Esophagus squamous epithelium (tissue), 5 donors: ENCODE data around the gene ZNF710. TPM values are rescaled to one million over a fixed set of nuclear protein-coding genes. Genes with fewer than 3 reads are reported as not detected.

ENCODE experiments used
- DNase-seq: peaks from one replicate; lab custom pipeline; 2025; lab: John Stamatoyannopoulos, UW
- H3K27ac ChIP-seq, 4 donors: fragments of 200-600 bp; sonication (generic); one replicate each; pipeline ENCODE4 v1.5.1; 2016 to 2019; ENCODE audit warnings: mild to moderate bottlenecking in 1 of 4
- H3K27me3 ChIP-seq, 4 donors: fragments of 200-600 bp; sonication (generic); 1 replicate in 3 of 4; 2 replicates in 1 of 4; pipeline versions ENCODE4 v1.5.1 to v1.6.0; 2017 to 2021; ENCODE audit warnings: antibody characterized with exemption in 1 of 4
- H3K36me3 ChIP-seq, 3 donors: fragments of 200-600 bp; sonication (generic); one replicate each; pipeline ENCODE4 v1.5.1; 2016 to 2019
- H3K4me1 ChIP-seq, 3 donors: fragments of 200-600 bp; sonication (generic); one replicate each; pipeline ENCODE4 v1.5.1; 2017 to 2019
- H3K4me3 ChIP-seq, 4 donors: fragments of 200-600 bp; sonication (generic); 1 replicate in 3 of 4; 2 replicates in 1 of 4; pipeline ENCODE4 v1.5.1; 2016 to 2019; ENCODE audit warnings: mild to moderate bottlenecking in 2 of 4, moderate library complexity in 1 of 4
- H3K9me3 ChIP-seq, 3 donors: fragments of 200-600 bp; sonication (generic); one replicate each; pipeline ENCODE4 v1.5.1; 2016 to 2019
- CTCF ChIP-seq, 6 experiments: fragments of 450-650 bp in 4 of 6; fragments of 200-600 bp in 2 of 6; sonication (generic) in 2 of 6; IDR thresholded peaks; one replicate each; pipeline ENCODE4 v1.5.1; 2016 to 2019; ENCODE audit warnings: antibody characterized with exemption in 6 of 6, mild to moderate bottlenecking in 4 of 6, moderate library complexity in 4 of 6
- POLR2A ChIP-seq, 4 donors: fragments of 450-650 bp; IDR thresholded peaks; one replicate each; pipeline ENCODE4 v1.6.1; 2017; ENCODE audit warnings: antibody characterized with exemption in 4 of 4, mild to moderate bottlenecking in 4 of 4, moderate library complexity in 3 of 4
- WGBS, 2 donors: methylation state at CpG; one replicate each; pipeline ENCODE4 v1.1.5; 2018; 5-methylcytosine and 5-hydroxymethylcytosine counted together
- intact Hi-C: fragments of 100-400 bp; cut with DNase I; formaldehyde crosslinking; loops from one replicate; pipeline ENCODE4 v1.15.0; 2022
- total RNA-seq, 4 donors: library from RNA; depleted of rRNA; stranded (reverse); fragments of >200 nt; gene quantifications; one replicate each; pipeline ENCODE4 v1.1.0, GENCODE V29; 2016
- donor health status: DM: yes; HTN: yes; CAD: no.

The ZNF710 gene
- total RNA-seq, 4 donors from 2014 or later: 15.1 to 27.4 (median 21.4) TPM

GRCh38 chr15:90042356-90042755 is 41.2 kb downstream of the ZNF710 start:
- H3K27ac ChIP-seq: no peak overlapping the region
- 93% methylated on average over 12 of the region's 12 CpGs for WGBS, 2 donors

GRCh38 chr15:90042766-90043529 is 41.8 kb downstream of the ZNF710 start:
- H3K36me3 ChIP-seq: peaks cover 0 to 4% (median 0%) of the 10 kb centered on the region in 3 donors
- peaks cover 18 to 67% (median 25%) of the 10 kb centered on the region in 3 donors for H3K4me1 ChIP-seq
- no peak overlapping the region for H3K4me3 ChIP-seq
- no peak overlapping the region for H3K27ac ChIP-seq
- TF ChIP-seq POLR2A (IDR thresholded peaks at IDR 0.05): no peak
- TF ChIP-seq CTCF (IDR thresholded peaks at IDR 0.05): no peak
- no peaks in the 10 kb centered on the region for H3K27me3 ChIP-seq
- no peaks in the 10 kb centered on the region for H3K9me3 ChIP-seq
- 83 to 90% methylated on average over 9 to 17 of the region's 27 CpGs for WGBS, 2 donors
- intact Hi-C loops: no loop called here
- DNase-seq: no peak

More at GRCh38 chr15:90042356-90042755, 41.2 kb downstream of the ZNF710 start:
- no peaks in the 10 kb centered on the region for H3K27me3 ChIP-seq
- H3K36me3 ChIP-seq: peaks cover 0 to 4% (median 0%) of the 10 kb centered on the region in 3 donors
- no peak overlapping the region for H3K4me3 ChIP-seq
- TF ChIP-seq CTCF (IDR thresholded peaks at IDR 0.05): no peak
- TF ChIP-seq POLR2A (IDR thresholded peaks at IDR 0.05): no peak
- H3K4me1 ChIP-seq: peaks cover 16 to 67% (median 23%) of the 10 kb centered on the region in 3 donors
- intact Hi-C loops: no loop called here
- no peaks in the 10 kb centered on the region for H3K9me3 ChIP-seq
- no peak for DNase-seq

DNA sequence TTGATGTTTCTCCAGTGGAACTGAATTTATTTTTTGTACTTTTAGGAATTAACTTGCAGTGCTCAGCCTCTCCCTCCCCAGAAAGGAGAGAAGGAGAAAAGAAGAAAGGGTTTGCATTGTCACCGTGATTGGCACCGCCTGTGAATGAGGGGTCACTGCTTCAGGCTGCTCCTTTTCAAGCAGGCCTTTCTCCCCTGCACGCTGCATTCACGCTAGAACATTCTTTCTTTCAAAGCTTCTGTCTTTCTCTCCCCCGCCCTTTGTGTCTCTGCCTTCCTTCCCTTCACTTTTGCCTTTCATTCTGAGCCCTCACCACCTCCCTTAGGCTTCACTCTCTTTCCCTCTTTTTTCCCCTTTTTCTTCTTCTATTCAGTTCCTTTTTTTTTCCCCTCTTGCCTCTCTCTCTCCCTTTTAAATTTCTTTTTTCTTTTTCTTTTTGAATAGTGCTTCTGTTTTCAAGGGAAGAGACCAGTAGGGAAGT is 42.4 kb downstream of the ZNF710 start:
- intact Hi-C loops: no loop called here
- no peak for TF ChIP-seq POLR2A (IDR thresholded peaks at IDR 0.05)
- no peak for TF ChIP-seq CTCF (IDR thresholded peaks at IDR 0.05)
- no peaks in the 10 kb centered on the region for H3K9me3 ChIP-seq
- H3K27me3 ChIP-seq: no peaks in the 10 kb centered on the region
- H3K36me3 ChIP-seq: peaks cover 0 to 4% (median 0%) of the 10 kb centered on the region in 3 donors
- H3K4me1 ChIP-seq: peaks cover 22 to 67% (median 27%) of the 10 kb centered on the region in 3 donors
- H3K4me3 ChIP-seq: no peak overlapping the region
- no peak for DNase-seq
- H3K27ac ChIP-seq: no peak overlapping the region
- WGBS, 2 donors: 90 to 93% methylated on average over 5 of the region's 5 CpGs

GRCh38 chr15:90044191-90044590 is 43.1 kb downstream of the ZNF710 start:
- H3K4me1 ChIP-seq: peaks cover 22 to 68% (median 27%) of the 10 kb centered on the region in 3 donors
- H3K4me3 ChIP-seq: no peak overlapping the region
- 92 to 97% methylated on average over 3 to 8 of the region's 14 CpGs for WGBS, 2 donors
- H3K36me3 ChIP-seq: peaks cover 0 to 4% (median 0%) of the 10 kb centered on the region in 3 donors
- no peak for DNase-seq
- intact Hi-C loops: no loop called here
- no peak overlapping the region for H3K27ac ChIP-seq
- no peaks in the 10 kb centered on the region for H3K27me3 ChIP-seq
- no peaks in the 10 kb centered on the region for H3K9me3 ChIP-seq
- no peak for TF ChIP-seq CTCF (IDR thresholded peaks at IDR 0.05)

DNA sequence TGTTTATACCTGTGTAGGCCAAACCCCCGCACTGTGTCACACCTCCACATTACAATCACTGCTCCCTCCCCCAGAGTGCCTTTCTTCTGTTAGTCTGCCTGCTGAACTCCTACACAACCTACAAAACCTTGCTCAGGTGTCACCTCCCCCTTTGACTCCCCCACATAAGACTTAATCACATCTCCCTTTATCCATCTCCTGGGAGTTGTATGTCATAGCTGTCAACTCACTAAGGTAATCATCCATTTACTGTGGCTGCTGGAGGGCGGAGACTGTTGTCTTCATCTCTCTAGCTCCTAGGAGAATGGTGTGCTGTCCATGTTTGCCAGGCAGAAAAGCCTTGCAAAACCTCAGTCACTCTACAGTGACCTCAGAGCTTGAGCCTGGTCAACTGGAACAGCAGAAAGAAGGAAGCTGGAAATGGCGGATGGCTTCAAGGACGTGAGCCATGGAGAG is 43.8 kb downstream of the ZNF710 start:
- Histone ChIP-seq H3K4me1 (peaks cover 22 to 74% (median 27%) of the 10 kb centered on the region in 3 donors), H3K36me3 (peaks cover 0 to 4% (median 0%) of the 10 kb centered on the region in 3 donors), H3K9me3 (no peaks in the 10 kb centered on the region), H3K4me3 (no peak overlapping the region), H3K27me3 (no peaks in the 10 kb centered on the region), H3K27ac (no peak overlapping the region)
- WGBS, 2 donors: 93 to 95% methylated on average over 4 of the region's 4 CpGs
- TF ChIP-seq POLR2A (IDR thresholded peaks at IDR 0.05) (no peak), CTCF (IDR thresholded peaks at IDR 0.05) (no peak)
- intact Hi-C loops: no loop called here
- no peak for DNase-seq
